IPS-15b (cell line): ENCODE data around the gene FAM149A.

ENCODE experiments used
- H3K27me3 ChIP-seq: one replicate; pipeline ENCODE4 v1.6.1; 2013; ENCODE audit warnings: low read length; ENCODE audit not compliant: control insufficient read depth, insufficient read depth
- H3K36me3 ChIP-seq: one replicate; pipeline ENCODE4 v1.6.1; 2013; ENCODE audit warnings: low read length; ENCODE audit not compliant: control insufficient read depth, insufficient read depth
- H3K4me1 ChIP-seq: one replicate; pipeline ENCODE4 v1.6.1; 2013; ENCODE audit warnings: mild to moderate bottlenecking, low read length; ENCODE audit not compliant: control insufficient read depth, insufficient read depth
- H3K4me3 ChIP-seq: one replicate; pipeline ENCODE4 v1.5.1; 2013; ENCODE audit warnings: low read depth, low read length
- H3K9ac ChIP-seq: one replicate; pipeline ENCODE4 v1.6.1; 2013; ENCODE audit warnings: low read depth, mild to moderate bottlenecking, low read length
- H3K9me3 ChIP-seq: one replicate; pipeline ENCODE4 v1.6.1; 2013; ENCODE audit warnings: mild to moderate bottlenecking, low read length; ENCODE audit not compliant: control insufficient read depth, insufficient read depth

The FAM149A gene

GRCh38 chr4:186144946-186145569 is 40.6 kb downstream of the FAM149A start:
- Histone ChIP-seq H3K9ac (no peak overlapping the region), H3K4me3 (peak overlapping the region; percentile 47), H3K4me1 (peaks cover 9% of the 10 kb centered on the region)

GRCh38 chr4:186146458-186146857 is 42.0 kb downstream of the FAM149A start:
- Histone ChIP-seq H3K4me1 (peaks cover 9% of the 10 kb centered on the region), H3K27me3 (peaks cover 41% of the 10 kb centered on the region), H3K9me3 (no peaks in the 10 kb centered on the region), H3K36me3 (no peaks in the 10 kb centered on the region), H3K9ac (no peak overlapping the region), H3K4me3 (no peak overlapping the region)

More at GRCh38 chr4:186144946-186145569, 40.6 kb downstream of the FAM149A start:
- Histone ChIP-seq H3K36me3 (no peaks in the 10 kb centered on the region), H3K9me3 (no peaks in the 10 kb centered on the region), H3K27me3 (peaks cover 41% of the 10 kb centered on the region)

DNA sequence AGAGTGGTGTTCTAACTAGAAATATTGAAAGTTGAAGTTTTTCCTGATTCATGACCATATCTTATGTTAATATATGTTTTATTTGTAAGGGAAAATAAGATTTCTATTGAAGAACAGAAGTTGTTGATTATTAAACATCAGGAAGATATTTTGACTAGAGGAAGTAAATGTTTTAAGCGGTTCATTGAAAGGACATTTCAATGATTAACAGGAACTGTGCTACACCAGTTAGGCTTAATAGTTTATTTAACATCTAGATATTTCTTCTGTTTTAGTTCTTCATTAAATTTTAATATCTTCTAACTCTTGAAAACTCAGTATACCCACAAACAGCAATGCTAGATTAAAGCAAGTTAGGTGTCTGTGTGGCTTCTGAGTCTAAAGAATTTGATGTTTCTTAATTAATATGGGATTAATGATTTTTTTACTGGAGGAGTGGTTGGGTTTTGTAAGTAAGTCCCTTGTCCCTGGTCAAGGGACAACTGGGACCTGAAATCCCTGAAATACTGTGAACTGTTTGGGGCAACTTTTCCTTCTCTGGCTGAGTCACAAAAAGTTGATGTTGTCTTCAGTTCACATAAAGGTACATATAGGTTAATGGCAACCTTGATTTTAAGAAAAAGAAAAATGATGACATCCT is 44.0 kb downstream of the FAM149A start:
- H3K27me3 ChIP-seq, result peaks cover 38% of the 10 kb centered on the region
- no peak overlapping the region for H3K9ac ChIP-seq
- no peaks in the 10 kb centered on the region for H3K36me3 ChIP-seq
- H3K4me3 ChIP-seq, result no peak overlapping the region
- no peaks in the 10 kb centered on the region for H3K9me3 ChIP-seq
- H3K4me1 ChIP-seq, result peaks cover 9% of the 10 kb centered on the region

GRCh38 chr4:186149872-186150271 is 45.4 kb downstream of the FAM149A start:
- Histone ChIP-seq H3K9ac (no peak overlapping the region), H3K36me3 (no peaks in the 10 kb centered on the region), H3K4me1 (peaks cover 7% of the 10 kb centered on the region), H3K9me3 (no peaks in the 10 kb centered on the region), H3K27me3 (peaks cover 30% of the 10 kb centered on the region), H3K4me3 (peak overlapping the region; percentile 38)

- Histone ChIP-seq H3K4me3 (no peak overlapping the region), H3K36me3 (no peaks in the 10 kb centered on the region), H3K27me3 (peaks cover 22% of the 10 kb centered on the region), H3K9me3 (no peaks in the 10 kb centered on the region), H3K4me1 (peaks cover 3% of the 10 kb centered on the region), H3K9ac (no peak overlapping the region)
Measured at GRCh38 chr4:186150926-186151325, 46.4 kb downstream of the FAM149A start.

GRCh38 chr4:186151499-186151898 is 47.0 kb downstream of the FAM149A start:
- peaks cover 3% of the 10 kb centered on the region for H3K4me1 ChIP-seq

GRCh38 chr4:186158021-186158813 is 53.7 kb downstream of the FAM149A start:
- Histone ChIP-seq H3K36me3 (no peaks in the 10 kb centered on the region), H3K9me3 (no peaks in the 10 kb centered on the region), H3K27me3 (no peaks in the 10 kb centered on the region), H3K4me3 (no peak overlapping the region), H3K4me1 (no peaks in the 10 kb centered on the region), H3K9ac (no peak overlapping the region)

More at GRCh38 chr4:186151499-186151898, 47.0 kb downstream of the FAM149A start:
- Histone ChIP-seq H3K36me3 (no peaks in the 10 kb centered on the region), H3K4me3 (no peak overlapping the region), H3K9me3 (no peaks in the 10 kb centered on the region), H3K9ac (no peak overlapping the region), H3K27me3 (peaks cover 16% of the 10 kb centered on the region)

GRCh38 chr4:186158966-186159365 is 54.5 kb downstream of the FAM149A start:
- Histone ChIP-seq H3K4me1 (no peaks in the 10 kb centered on the region), H3K36me3 (no peaks in the 10 kb centered on the region), H3K27me3 (no peaks in the 10 kb centered on the region), H3K9ac (no peak overlapping the region), H3K4me3 (no peak overlapping the region), H3K9me3 (no peaks in the 10 kb centered on the region)

DNA sequence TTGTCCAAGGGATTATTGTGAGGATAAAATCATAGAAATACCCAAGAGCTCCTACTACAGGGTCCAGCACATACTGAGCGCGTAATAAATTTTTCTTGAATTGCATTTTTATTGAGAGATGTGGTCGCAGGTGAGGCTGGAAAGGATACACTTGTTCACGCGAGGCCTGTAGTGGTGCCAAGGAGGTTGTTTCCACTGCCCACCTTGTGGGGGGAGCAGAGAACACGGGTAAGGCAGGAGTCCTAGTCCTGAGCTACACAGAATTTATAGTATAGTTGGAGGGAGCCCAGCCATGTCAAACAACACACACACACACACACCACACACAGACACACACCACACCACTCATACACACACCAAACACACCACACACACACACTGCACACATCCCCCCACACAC is 55.1 kb downstream of the FAM149A start:
- Histone ChIP-seq H3K9ac (no peak overlapping the region), H3K9me3 (no peaks in the 10 kb centered on the region), H3K4me3 (no peak overlapping the region), H3K4me1 (no peaks in the 10 kb centered on the region), H3K36me3 (no peaks in the 10 kb centered on the region), H3K27me3 (no peaks in the 10 kb centered on the region)

- Histone ChIP-seq H3K27me3 (no peaks in the 10 kb centered on the region), H3K4me3 (no peak overlapping the region), H3K9me3 (no peaks in the 10 kb centered on the region), H3K36me3 (no peaks in the 10 kb centered on the region), H3K9ac (no peak overlapping the region), H3K4me1 (no peaks in the 10 kb centered on the region)
Measured at GRCh38 chr4:186161138-186161537, 56.6 kb downstream of the FAM149A start.

DNA sequence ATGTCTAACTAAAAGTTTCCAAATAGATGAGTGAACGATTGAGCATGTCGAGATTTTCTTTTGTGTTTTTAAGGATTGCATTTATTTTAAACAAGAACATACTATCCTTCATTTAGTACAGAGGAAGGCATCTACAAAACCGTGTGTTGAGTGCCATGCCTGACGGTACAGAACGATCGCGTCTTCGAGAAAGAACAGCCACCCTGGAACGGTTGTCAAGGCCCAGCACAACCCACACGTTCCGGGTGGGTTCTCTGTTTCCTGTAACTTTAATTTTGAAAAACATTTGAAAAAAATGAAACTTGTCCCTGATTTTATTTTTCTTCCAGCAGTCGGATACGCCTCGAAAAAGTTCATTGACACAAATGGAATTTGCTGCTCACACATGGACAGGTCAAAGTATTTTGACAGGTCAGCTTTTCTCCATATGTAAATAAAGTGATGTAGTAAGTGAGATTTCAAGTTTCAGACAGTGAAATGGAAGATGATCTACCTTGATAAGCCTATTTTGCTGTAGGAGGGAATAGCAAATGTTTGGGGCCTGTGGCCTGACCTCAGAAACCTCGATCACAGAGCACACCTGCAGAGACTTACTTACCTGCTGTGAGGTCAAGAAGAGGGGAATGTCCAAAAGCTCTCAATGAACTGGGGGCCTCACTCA is 62.5 kb downstream of the FAM149A start:
- Histone ChIP-seq H3K27me3 (no peaks in the 10 kb centered on the region), H3K36me3 (no peaks in the 10 kb centered on the region), H3K9me3 (no peaks in the 10 kb centered on the region), H3K4me1 (no peaks in the 10 kb centered on the region), H3K4me3 (no peak overlapping the region), H3K9ac (no peak overlapping the region)
